GM23338 (cell line): ENCODE data around the gene LRBA.

Experiments
- CREB1 ChIP-seq: fragments of 250-450 bp; sonication (Bioruptor Pico); IDR thresholded peaks from 2 replicates; pipeline ENCODE4 v1.5.0; 2020; ENCODE audit warnings: low read depth, mild to moderate bottlenecking, moderate library complexity
- ETS1 ChIP-seq: IDR thresholded peaks from 2 replicates; pipeline ENCODE4 v1.6.1; 2016; ENCODE audit warnings: antibody characterized with exemption
- EZH2 ChIP-seq: fragments of 200-600 bp; sonication (generic); IDR thresholded peaks from one replicate; pipeline ENCODE4 v1.8.0; 2017; ENCODE audit warnings: antibody characterized with exemption, mild to moderate bottlenecking, low read depth; ENCODE audit not compliant: unreplicated experiment
- EZH2phosphoT487 ChIP-seq: fragments of 200-600 bp; sonication (generic); IDR thresholded peaks from one replicate; pipeline ENCODE4 v1.8.1; 2018; ENCODE audit warnings: antibody characterized with exemption; ENCODE audit not compliant: unreplicated experiment
- JUNB ChIP-seq: IDR thresholded peaks from one replicate; pipeline ENCODE4 v1.6.1; 2016; ENCODE audit warnings: antibody characterized with exemption; ENCODE audit not compliant: unreplicated experiment
- NANOG ChIP-seq: IDR thresholded peaks from 2 replicates; pipeline ENCODE4 v1.6.1; 2016; ENCODE audit warnings: antibody characterized with exemption, borderline replicate concordance
- POLR2AphosphoS5 ChIP-seq: IDR thresholded peaks from 2 replicates; pipeline ENCODE4 v1.6.1; 2016; ENCODE audit warnings: antibody characterized with exemption, low read depth
- REST ChIP-seq: IDR thresholded peaks from one replicate; pipeline ENCODE4 v1.6.1; 2018; ENCODE audit warnings: antibody characterized with exemption; ENCODE audit not compliant: unreplicated experiment
- STAT1 ChIP-seq: IDR thresholded peaks from one replicate; pipeline ENCODE4 v1.6.1; 2016; ENCODE audit warnings: antibody characterized with exemption; ENCODE audit not compliant: unreplicated experiment
- ZNF114 ChIP-seq: fragments of 250-450 bp; sonication (Bioruptor Pico); IDR thresholded peaks from 2 replicates; pipeline ENCODE4 v1.5.0; 2020; ENCODE audit warnings: mild to moderate bottlenecking, moderate library complexity
- TF ChIP-seq, protein P1 (sequence below), 2 experiments: fragments of 200-600 bp in 1 of 2; sonication (generic) in 1 of 2; conservative IDR thresholded peaks; 2 replicates each; pipeline versions ENCODE4 v1.5.1 to v1.6.1; 2016 to 2017; ENCODE audit warnings: antibody characterized with exemption in 2 of 2, low read depth in 2 of 2, mild to moderate bottlenecking in 2 of 2, moderate library complexity in 1 of 2

DNA sequence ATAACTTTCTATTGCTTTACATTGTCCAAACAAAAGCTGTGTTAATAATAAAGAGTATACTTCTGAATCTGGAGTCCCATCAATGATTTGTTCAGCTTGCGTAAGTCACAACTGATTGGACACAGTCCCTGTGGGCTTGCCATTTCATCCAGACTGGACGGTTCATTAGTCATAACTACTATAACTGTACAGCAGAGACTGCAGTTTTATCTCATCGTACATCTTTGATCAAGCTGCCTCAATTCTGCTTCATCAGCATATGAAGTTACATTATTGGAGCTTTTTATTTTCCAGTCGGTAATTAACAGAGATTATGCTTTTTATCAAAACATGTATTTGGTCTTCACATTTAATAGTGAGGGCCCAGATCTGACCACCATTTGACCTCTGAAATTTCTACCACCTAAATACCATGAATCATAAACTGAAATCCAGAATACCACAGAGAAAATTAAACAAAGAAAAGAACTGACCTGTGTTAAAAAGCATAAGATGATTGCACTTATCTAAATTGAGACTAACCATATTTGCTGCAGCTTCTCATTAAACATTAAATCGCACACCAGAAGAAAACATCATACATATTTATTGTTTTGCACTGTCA lies 445.6 kb downstream of the LRBA start:
- TF ChIP-seq, protein P1, sequence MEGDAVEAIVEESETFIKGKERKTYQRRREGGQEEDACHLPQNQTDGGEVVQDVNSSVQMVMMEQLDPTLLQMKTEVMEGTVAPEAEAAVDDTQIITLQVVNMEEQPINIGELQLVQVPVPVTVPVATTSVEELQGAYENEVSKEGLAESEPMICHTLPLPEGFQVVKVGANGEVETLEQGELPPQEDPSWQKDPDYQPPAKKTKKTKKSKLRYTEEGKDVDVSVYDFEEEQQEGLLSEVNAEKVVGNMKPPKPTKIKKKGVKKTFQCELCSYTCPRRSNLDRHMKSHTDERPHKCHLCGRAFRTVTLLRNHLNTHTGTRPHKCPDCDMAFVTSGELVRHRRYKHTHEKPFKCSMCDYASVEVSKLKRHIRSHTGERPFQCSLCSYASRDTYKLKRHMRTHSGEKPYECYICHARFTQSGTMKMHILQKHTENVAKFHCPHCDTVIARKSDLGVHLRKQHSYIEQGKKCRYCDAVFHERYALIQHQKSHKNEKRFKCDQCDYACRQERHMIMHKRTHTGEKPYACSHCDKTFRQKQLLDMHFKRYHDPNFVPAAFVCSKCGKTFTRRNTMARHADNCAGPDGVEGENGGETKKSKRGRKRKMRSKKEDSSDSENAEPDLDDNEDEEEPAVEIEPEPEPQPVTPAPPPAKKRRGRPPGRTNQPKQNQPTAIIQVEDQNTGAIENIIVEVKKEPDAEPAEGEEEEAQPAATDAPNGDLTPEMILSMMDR (conservative IDR thresholded peaks at IDR 0.05; ENCODE audit: low read depth in 2 of 2) = no peak
- TF ChIP-seq EZH2 = no peak
- no peak for TF ChIP-seq POLR2AphosphoS5
- no peak for TF ChIP-seq ZNF114 (CRISPR knock-in tag)
- TF ChIP-seq JUNB = no peak
- TF ChIP-seq REST = no peak
- TF ChIP-seq EZH2phosphoT487 = no peak
- TF ChIP-seq CREB1 (CRISPR knock-in tag) = no peak
- no peak for TF ChIP-seq STAT1
- TF ChIP-seq NANOG = no peak
- no peak for TF ChIP-seq ETS1
